Endodermal cell (in vitro differentiated cells): Measurements from ENCODE around the gene GALNT2. TPM values are rescaled to one million over a fixed set of nuclear protein-coding genes. Genes with fewer than 3 reads are reported as not detected.

Experiments used
- DNase-seq: peaks from one replicate; pipeline ENCODE4 v3.0.0-alpha.2; 2017
- H3K27ac ChIP-seq: 2 replicates; pipeline ENCODE4 v1.5.1; 2013; ENCODE audit warnings: mild to moderate bottlenecking, low read depth, low read length, moderate library complexity
- H3K27me3 ChIP-seq: 2 replicates; pipeline ENCODE4 v1.6.1; 2013; ENCODE audit warnings: mild to moderate bottlenecking, low read length, moderate library complexity; ENCODE audit not compliant: insufficient read depth, control insufficient read depth, poor library complexity, severe bottlenecking
- H3K36me3 ChIP-seq: 2 replicates; pipeline ENCODE4 v1.7.0; 2013; ENCODE audit warnings: mild to moderate bottlenecking, low read length, moderate library complexity; ENCODE audit not compliant: control insufficient read depth, insufficient read depth
- H3K4me1 ChIP-seq: one replicate; pipeline ENCODE4 v1.7.0; 2013; ENCODE audit warnings: low read length; ENCODE audit not compliant: control insufficient read depth, insufficient read depth
- H3K4me3 ChIP-seq: 2 replicates; pipeline ENCODE4 v1.5.1; 2013; ENCODE audit warnings: mild to moderate bottlenecking, low read length, moderate library complexity
- H3K9ac ChIP-seq: 2 replicates; pipeline ENCODE4 v1.6.1; 2013; ENCODE audit warnings: mild to moderate bottlenecking, low read length, moderate library complexity; ENCODE audit not compliant: poor library complexity, severe bottlenecking; ENCODE audit errors: extremely low read depth
- H3K9me3 ChIP-seq: 2 replicates; pipeline ENCODE4 v1.6.1; 2013; ENCODE audit warnings: mild to moderate bottlenecking, low read length, moderate library complexity; ENCODE audit not compliant: control insufficient read depth
- H3K27ac Mint-ChIP-seq: 2 replicates; pipeline ENCODE4 v1.8.0; 2020; ENCODE audit warnings: mixed read lengths
- H3K27me3 Mint-ChIP-seq: 2 replicates; pipeline ENCODE4 v1.8.0; 2021; ENCODE audit warnings: mild to moderate bottlenecking, mixed read lengths; ENCODE audit not compliant: insufficient read depth
- H3K36me3 Mint-ChIP-seq: 2 replicates; pipeline ENCODE4 v1.8.0; 2020; ENCODE audit warnings: low read depth, mixed read lengths
- H3K4me1 Mint-ChIP-seq: 2 replicates; pipeline ENCODE4 v1.8.0; 2020; ENCODE audit warnings: mixed read lengths
- H3K4me3 Mint-ChIP-seq: 2 replicates; pipeline ENCODE4 v1.8.0; 2020; ENCODE audit warnings: mild to moderate bottlenecking, moderate library complexity, mixed read lengths
- H3K9me3 Mint-ChIP-seq: 2 replicates; pipeline ENCODE4 v1.8.0; 2020; ENCODE audit warnings: mild to moderate bottlenecking, mixed read lengths
- CTCF ChIP-seq: fragments of 200-600 bp; sonication (generic); conservative IDR thresholded peaks from 2 replicates; pipeline ENCODE4 v1.5.0; 2021; ENCODE audit warnings: antibody characterized with exemption, mild to moderate bottlenecking
- WGBS, 2 experiments: methylation state at CpG; one replicate each; pipeline versions ENCODE4 v1.1.5 to v1.1.7; 2013; ENCODE audit warnings: missing lambda C conversion rate in 2 of 2, mixed read lengths in 1 of 2; ENCODE audit not compliant: insufficient coverage in 1 of 2, insufficient read length in 1 of 2; 5-methylcytosine and 5-hydroxymethylcytosine counted together
- total RNA-seq, 2 donors: library from RNA; stranded (reverse); fragmentation: NEBNext Ultra II Directional in 1 of 2; extraction: Animal tissue kit (Norgen Biotek cat#: 25700) in 1 of 2; gene quantifications; 2 replicates in 1 of 2; 3 replicates in 1 of 2; pipeline ENCODE4 v1.2.1, GENCODE V29; 2021

GALNT2 gene
- total RNA-seq, 2 donors from 2014 or later = 41.6 to 63.5 TPM

GRCh38 chr1:230067419-230067870 is 407 bp downstream of the GALNT2 start:
- peaks cover 5% of the 10 kb centered on the region for H3K9me3 Mint-ChIP-seq
- Histone ChIP-seq H3K9ac (peak overlapping the region; percentile 31), H3K36me3 (no peaks in the 10 kb centered on the region), H3K4me3 (peak overlapping the region; percentile 78), H3K27me3 (peaks cover 8% of the 10 kb centered on the region), H3K4me1 (no peaks in the 10 kb centered on the region), H3K9me3 (peaks cover 3% of the 10 kb centered on the region), H3K27ac (peak overlapping the region; percentile 54)
- peak overlapping the region; percentile 76 for H3K4me3 Mint-ChIP-seq
- DNase-seq = no peak
- H3K27ac Mint-ChIP-seq = peak overlapping the region; percentile 69
- 0% methylated on average over 2 to 44 of the region's 44 CpGs for WGBS, 2 experiments
- TF ChIP-seq CTCF = no peak
- H3K27me3 Mint-ChIP-seq = peaks cover 13% of the 10 kb centered on the region
- no peaks in the 10 kb centered on the region for H3K36me3 Mint-ChIP-seq
- peaks cover 15% of the 10 kb centered on the region for H3K4me1 Mint-ChIP-seq

- peak overlapping the region; percentile 78 for H3K4me3 ChIP-seq
- peaks cover 3% of the 10 kb centered on the region for H3K9me3 Mint-ChIP-seq
- H3K4me1 Mint-ChIP-seq = peaks cover 16% of the 10 kb centered on the region
- H3K9me3 ChIP-seq = no peaks in the 10 kb centered on the region
- peak overlapping the region; percentile 76 for H3K4me3 Mint-ChIP-seq
- peaks cover 8% of the 10 kb centered on the region for H3K27me3 ChIP-seq
- peak overlapping the region; percentile 54 for H3K27ac ChIP-seq
- peaks cover 13% of the 10 kb centered on the region for H3K27me3 Mint-ChIP-seq
- no peaks in the 10 kb centered on the region for H3K4me1 ChIP-seq
- WGBS, 2 experiments = 0 to 1% methylated on average over 30 to 59 of the region's 59 CpGs
- peak; percentile 52 for TF ChIP-seq CTCF
- no peaks in the 10 kb centered on the region for H3K36me3 ChIP-seq
- DNase-seq = peak; percentile 72
- no peaks in the 10 kb centered on the region for H3K36me3 Mint-ChIP-seq
- H3K9ac ChIP-seq = peak overlapping the region; percentile 31
- H3K27ac Mint-ChIP-seq = peak overlapping the region; percentile 69
These were observed 1.0 kb downstream of the GALNT2 start for GRCh38 chr1:230067871-230068620.

GRCh38 chr1:230068621-230068873 is 1.5 kb downstream of the GALNT2 start:
- Histone ChIP-seq H3K4me1 (no peaks in the 10 kb centered on the region), H3K9me3 (no peaks in the 10 kb centered on the region), H3K27me3 (peaks cover 8% of the 10 kb centered on the region), H3K4me3 (peak overlapping the region; percentile 78), H3K36me3 (no peaks in the 10 kb centered on the region), H3K9ac (no peak overlapping the region), H3K27ac (no peak overlapping the region)
- no peaks in the 10 kb centered on the region for H3K36me3 Mint-ChIP-seq
- no peak overlapping the region for H3K27ac Mint-ChIP-seq
- H3K4me1 Mint-ChIP-seq = peaks cover 16% of the 10 kb centered on the region
- 17 to 32% methylated on average over 7 to 9 of the region's 9 CpGs for WGBS, 2 experiments
- no peak for TF ChIP-seq CTCF
- H3K9me3 Mint-ChIP-seq = no peaks in the 10 kb centered on the region
- peak overlapping the region; percentile 76 for H3K4me3 Mint-ChIP-seq
- no peak for DNase-seq
- peaks cover 13% of the 10 kb centered on the region for H3K27me3 Mint-ChIP-seq
